Brain microvascular endothelial cell (primary cell): ENCODE measurements around the gene SEMA3D.
A peak's percentile ranks its signal among the peaks of the same experiment; 100 is the strongest.

Source experiments
- DNase-seq: peaks from one replicate; pipeline ENCODE4 v3.0.0-alpha.2; 2020
- H3K27ac ChIP-seq: fragments of 250-450 bp; sonication (Bioruptor Pico); 2 replicates; pipeline ENCODE4 v1.5.1; 2020; ENCODE audit warnings: mild to moderate bottlenecking, moderate library complexity
- H3K27me3 ChIP-seq: fragments of 250-450 bp; sonication (Bioruptor Pico); replicated peaks from 2 replicates; pipeline ENCODE4 v1.5.1; 2020; ENCODE audit warnings: mild to moderate bottlenecking
- H3K36me3 ChIP-seq: fragments of 250-450 bp; sonication (Bioruptor Pico); replicated peaks from 2 replicates; pipeline ENCODE4 v1.5.1; 2020; ENCODE audit warnings: mild to moderate bottlenecking
- H3K4me3 ChIP-seq: 2 replicates; pipeline ENCODE4 v1.5.1; 2011; ENCODE audit warnings: low read depth, mild to moderate bottlenecking, control low read depth, low read length, moderate library complexity
- in situ Hi-C: cut with HindIII; loops from 2 replicates; pipeline ENCODE4 v1.10.0; 2017; ENCODE audit warnings: low sequenced_read_pairs, low pct_ligation_motif_present
- TF ChIP-seq, protein P1 (sequence below): IDR thresholded peaks from 2 replicates; pipeline ENCODE4 v1.5.1; 2011; ENCODE audit warnings: low read depth, mild to moderate bottlenecking, moderate library complexity, low read length, control low read depth, inconsistent platforms; ENCODE audit errors: missing control alignments

SEMA3D gene

GRCh38 chr7:85016286-85016685 lies 170.6 kb downstream of the SEMA3D start:
- in situ Hi-C loops = loop anchor here (25.0 kb wide), 1 partner anchor 529 kb away; no protein-coding TSS in a partner anchor

DNA sequence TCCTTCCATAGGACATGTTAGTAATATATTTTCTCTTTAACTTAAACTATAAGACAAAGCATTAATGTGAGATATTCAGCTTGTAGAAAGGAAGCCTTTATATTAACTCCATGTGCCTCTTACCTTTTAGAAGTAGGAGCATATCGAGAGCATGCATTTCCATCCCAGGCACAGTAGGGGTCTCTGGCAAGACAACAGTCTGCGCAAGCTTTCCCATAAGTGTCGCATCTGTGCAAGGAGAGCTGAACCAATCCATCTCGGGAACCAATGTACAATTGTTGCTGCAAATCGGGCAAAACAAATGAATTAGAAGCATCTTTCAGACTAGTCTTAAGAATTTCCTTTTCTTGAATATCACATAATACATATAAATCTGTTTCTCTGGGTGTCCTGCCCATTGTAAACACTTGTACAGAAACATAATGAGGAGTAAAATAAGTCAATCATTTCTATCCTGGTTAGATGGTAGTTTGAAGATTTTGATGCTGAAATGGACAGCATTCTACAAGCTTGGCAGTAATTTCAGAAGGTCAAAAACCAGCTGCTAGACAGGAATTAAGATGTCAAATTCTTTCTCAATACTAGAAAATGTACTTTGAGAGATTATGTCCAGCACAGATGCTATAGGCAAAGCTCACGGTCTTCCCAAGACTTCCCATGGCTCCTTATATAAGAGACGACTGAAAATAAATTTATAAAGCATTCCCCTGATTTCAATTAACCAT lies 171.8 kb downstream of the SEMA3D start:
- no peak for DNase-seq
- Histone ChIP-seq H3K27ac (no peak overlapping the region), H3K36me3 (no peaks in the 10 kb centered on the region), H3K4me3 (no peak overlapping the region), H3K27me3 (no peaks in the 10 kb centered on the region)
- TF ChIP-seq, protein P1, sequence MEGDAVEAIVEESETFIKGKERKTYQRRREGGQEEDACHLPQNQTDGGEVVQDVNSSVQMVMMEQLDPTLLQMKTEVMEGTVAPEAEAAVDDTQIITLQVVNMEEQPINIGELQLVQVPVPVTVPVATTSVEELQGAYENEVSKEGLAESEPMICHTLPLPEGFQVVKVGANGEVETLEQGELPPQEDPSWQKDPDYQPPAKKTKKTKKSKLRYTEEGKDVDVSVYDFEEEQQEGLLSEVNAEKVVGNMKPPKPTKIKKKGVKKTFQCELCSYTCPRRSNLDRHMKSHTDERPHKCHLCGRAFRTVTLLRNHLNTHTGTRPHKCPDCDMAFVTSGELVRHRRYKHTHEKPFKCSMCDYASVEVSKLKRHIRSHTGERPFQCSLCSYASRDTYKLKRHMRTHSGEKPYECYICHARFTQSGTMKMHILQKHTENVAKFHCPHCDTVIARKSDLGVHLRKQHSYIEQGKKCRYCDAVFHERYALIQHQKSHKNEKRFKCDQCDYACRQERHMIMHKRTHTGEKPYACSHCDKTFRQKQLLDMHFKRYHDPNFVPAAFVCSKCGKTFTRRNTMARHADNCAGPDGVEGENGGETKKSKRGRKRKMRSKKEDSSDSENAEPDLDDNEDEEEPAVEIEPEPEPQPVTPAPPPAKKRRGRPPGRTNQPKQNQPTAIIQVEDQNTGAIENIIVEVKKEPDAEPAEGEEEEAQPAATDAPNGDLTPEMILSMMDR = peak; percentile 34
- in situ Hi-C loops = loop anchor here (25.0 kb wide), 1 partner anchor 528 kb away; no protein-coding TSS in a partner anchor

More at GRCh38 chr7:85016286-85016685, 170.6 kb downstream of the SEMA3D start:
- no peak overlapping the region for H3K4me3 ChIP-seq
- no peak overlapping the region for H3K27ac ChIP-seq
- TF ChIP-seq, protein P1 = no peak
- H3K27me3 ChIP-seq = no peaks in the 10 kb centered on the region
- DNase-seq = no peak
- H3K36me3 ChIP-seq = no peaks in the 10 kb centered on the region

DNA sequence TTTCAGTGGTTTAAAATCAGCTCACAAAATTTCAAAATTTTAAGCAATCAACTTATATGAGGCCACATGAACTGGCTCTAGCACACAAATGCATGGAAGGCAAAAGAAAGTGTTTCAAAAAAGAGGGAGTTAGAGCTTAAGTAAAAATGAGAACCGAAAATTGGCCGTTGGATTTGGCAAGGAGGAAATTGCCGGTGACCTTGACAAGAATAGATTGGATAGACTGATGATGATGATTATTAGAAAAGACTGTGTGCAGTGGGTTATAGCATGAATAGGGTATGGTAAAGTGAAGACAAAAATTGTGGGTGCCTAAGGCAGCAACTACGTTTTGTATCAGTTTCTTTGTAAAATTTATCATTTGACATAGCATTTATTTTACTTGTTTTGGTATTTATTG lies 175.7 kb downstream of the SEMA3D start:
- H3K36me3 ChIP-seq = no peaks in the 10 kb centered on the region
- TF ChIP-seq, protein P1 = no peak
- H3K27ac ChIP-seq = no peak overlapping the region
- in situ Hi-C loops = loop anchor here (25.0 kb wide), 1 partner anchor 524 kb away; no protein-coding TSS in a partner anchor
- H3K4me3 ChIP-seq = no peak overlapping the region
- no peak for DNase-seq
- no peaks in the 10 kb centered on the region for H3K27me3 ChIP-seq

DNA sequence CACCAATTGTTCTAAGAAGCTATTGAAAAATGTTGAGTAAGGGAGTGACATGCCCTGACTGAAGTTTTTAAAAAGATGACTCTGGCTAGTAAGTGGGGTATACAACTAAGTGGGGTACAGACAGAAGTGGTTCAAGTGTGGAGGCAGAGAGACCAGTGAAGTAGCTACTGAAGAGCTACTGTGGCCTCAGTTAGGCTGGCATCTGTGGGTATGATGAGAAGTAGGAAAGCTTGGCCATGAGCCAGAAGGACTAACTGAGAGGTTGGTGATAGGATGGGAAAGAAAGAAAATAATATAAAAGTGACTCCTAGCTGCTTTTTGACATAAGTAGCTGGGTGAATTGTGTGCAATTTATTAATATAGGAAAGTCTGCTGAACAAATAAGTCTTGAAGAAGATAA lies 176.6 kb downstream of the SEMA3D start:
- TF ChIP-seq, protein P1 = no peak
- Histone ChIP-seq H3K36me3 (no peaks in the 10 kb centered on the region), H3K4me3 (no peak overlapping the region), H3K27me3 (no peaks in the 10 kb centered on the region), H3K27ac (no peak overlapping the region)
- in situ Hi-C loops = loop anchor here (25.0 kb wide), 1 partner anchor 523 kb away; no protein-coding TSS in a partner anchor
- DNase-seq = no peak

GRCh38 chr7:85006754-85007153 lies 180.1 kb downstream of the SEMA3D start:
- Histone ChIP-seq H3K4me3 (no peak overlapping the region), H3K27ac (no peak overlapping the region), H3K27me3 (no peaks in the 10 kb centered on the region), H3K36me3 (no peaks in the 10 kb centered on the region)
- no peak for DNase-seq
- TF ChIP-seq, protein P1 = no peak
- in situ Hi-C loops = loop anchor here (25.0 kb wide), 1 partner anchor 519 kb away; no protein-coding TSS in a partner anchor
